ENCODE measurements around the gene BTBD2.

BTBD2 gene

DNA sequence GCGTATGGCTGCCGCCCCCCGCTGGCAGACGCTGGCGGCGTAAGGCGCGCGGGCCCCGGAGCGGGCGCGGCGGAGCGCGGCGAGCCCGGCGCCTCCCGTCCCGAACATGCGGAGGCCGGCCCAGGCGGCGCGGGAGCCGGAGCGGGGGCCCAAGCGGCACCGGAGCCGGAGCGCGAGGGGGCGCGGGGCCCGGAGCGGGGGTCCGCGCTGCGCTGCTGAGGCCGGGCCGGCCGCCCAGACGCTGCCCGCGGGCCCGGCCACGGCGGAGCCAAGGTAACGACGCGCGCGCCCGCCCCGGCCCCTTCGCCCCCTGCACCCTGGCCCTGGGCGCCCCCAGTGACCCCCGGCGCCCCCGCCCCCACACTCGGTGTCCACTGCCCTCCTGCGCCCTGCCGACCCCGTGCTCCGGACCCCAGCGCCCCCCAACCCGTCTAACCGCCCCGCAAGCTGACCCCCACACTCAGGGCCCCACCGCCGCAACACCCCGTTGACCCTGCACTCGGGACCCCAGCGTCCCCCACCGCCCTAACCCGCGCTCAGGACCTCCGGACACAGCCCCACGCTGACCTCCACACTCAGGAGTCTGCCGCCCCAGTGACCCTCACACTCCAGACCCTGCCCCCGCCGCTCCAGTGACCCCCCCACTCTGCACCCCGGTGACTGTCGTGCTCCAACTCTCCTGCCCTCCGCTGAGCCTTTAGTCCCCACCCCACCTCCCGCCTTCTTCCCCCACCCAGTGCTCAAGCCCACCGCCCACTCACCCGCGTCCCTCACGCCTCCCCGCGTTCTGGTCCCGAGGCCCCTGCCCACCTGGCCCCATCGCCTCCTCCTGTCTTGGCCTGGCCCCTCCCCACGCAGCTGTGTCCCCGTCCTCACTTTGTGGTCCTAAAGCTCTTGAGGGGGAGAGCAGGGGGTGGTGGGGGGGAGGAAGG is 74.1 kb downstream of the BTBD2 start, which contains the start of gene CSNK1G2:
TSS of gene CSNK1G2 (plus strand) at position 27 of the 932 bp plus-strand sequence. CDS start 28,601 bp downstream, outside the sequence.
- no peak for DNase-seq (ENCODE audit: low read depth)

DNA sequence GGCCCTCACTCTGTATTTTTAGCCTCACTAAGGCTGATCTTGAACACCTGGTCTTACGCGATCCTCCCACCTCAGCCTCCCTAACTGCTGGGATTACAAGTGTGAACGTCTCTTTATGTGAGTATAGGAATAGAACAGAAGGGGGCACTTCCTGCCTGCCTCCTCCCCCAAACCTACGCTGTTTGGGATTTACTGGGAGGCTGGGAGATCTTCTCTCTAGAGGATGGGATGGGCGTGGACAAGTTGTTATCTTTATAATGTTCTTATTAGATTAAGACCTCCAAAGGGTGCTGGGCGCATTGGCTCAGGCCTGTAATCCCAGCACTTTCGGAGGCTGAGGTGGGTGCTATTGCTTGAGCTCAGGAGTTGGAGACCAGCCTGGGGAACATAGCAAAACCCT is 77.4 kb downstream of the BTBD2 start:
- no peak for DNase-seq (ENCODE audit: low read depth)

DNA sequence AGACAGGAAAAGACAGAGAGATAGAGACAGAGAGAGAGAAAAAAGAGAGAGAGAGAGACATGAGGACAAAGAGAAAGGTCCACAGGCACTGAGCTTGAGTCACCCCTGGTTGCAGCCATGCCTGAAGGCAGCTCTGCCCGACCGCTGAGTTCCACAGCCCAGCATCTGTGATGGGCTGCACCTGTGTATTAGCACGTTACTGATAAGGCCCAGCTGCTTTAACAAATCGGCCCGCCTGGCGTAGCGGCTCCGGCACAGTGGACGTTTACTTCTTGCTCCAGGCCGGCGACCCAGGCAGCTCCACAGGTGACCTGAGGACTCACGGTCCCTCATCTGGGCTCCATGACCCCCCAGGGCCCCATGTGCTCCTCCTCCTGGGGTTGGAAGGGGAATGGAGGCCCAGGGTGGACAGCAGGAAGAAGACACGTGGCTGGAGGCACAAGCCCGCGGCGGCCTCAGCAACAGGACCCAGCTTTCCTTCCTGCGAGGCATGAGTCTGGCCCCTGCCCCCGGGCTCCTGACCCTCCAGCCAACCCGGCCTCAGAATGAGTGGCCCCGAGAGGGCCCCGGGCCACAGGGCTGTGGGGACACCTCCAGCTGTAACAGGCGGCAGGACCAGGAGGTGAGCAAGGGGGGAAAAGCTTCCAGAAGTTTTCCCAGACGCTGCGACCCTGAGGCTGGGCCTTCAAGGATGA is 78.5 kb downstream of the BTBD2 start:
- DNase-seq (ENCODE audit: low read depth): no peak

- DNase-seq (ENCODE audit: low read depth): no peak
Measured at GRCh38 chr19:1936430-1936829, 79.1 kb downstream of the BTBD2 start.

DNA sequence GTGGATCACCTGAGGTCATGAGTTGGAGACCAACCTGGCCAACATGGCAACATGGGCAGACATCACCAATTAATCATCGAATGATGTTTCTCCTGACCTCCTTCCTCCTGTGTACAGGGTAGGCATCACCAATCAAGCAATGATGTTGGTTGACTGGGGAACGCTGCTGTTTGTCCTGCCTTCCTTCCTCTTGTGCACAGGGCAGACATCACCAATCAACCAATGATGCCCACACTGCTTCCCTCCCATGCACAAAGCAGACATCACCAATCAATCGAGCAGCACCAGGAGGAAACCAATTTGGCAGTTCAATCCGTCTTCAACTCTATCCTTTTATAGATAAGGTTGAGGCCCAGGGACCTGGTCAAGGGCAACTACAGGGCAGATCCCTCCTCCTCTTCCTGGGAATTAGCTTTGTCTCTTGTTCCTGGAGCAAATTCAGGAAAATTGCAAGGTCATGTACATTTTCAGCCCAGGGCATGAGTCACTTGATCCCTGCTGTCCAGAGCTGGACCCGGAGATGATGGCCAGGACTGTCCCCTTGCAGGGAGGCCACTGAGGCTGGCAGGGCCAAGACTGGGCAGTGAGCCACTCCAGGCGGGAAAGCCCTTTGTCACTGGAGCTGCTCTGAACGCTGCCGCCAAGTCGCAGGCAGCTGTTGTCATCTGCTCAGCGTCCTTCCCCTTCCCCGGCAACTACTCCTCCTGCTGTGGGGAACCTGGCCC is 79.9 kb downstream of the BTBD2 start:
- DNase-seq (ENCODE audit: low read depth): no peak

All from stimulated activated CD8-positive, alpha-beta memory T cell treated with anti-CD3 and anti-CD28 coated beads, Interleukin-15, amount 100 ng/mL, for 1 hour (primary cell).